ELR (cell line): ENCODE measurements around the gene SLC1A2.

Experiments used
- DNase-seq: peaks from one replicate; pipeline ENCODE4 v3.0.0-alpha.2; 2015; ENCODE audit warnings: low read depth

Gene SLC1A2

DNA sequence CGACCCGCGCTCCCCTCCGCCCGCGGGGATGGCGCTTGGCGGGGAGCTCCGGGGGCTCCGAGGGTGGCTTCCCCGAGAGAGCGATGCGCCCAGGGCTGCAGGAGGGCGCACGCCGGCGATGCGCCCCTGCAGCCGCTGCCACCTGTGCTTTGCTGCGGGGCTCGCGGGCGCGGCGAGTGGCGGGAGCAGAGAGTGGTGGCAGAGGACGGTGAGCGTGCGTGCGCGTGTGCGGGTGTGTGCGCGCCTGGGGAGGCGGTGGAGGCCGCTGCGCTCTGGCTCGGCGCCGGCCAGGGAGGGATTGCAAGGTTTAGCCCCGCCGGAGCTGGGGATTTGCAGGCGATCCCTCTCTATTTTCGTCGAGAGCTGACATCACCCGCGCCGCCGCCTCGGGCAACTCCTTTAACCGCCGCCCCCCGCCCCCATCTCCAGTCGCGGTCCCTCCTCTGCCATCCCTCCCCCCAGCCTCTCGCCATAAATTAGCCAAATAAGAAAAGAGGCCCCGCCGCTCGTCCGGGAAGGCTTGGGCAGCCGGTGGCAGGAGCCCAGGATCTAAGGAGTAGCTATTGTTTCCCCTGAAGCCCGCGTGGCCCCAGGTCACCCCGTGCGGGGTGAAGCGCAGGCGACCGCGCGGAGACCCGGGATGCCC is at the start of gene SLC1A2:
SLC1A2 (minus strand) TSS at position 375 of the 646 bp plus-strand sequence. CDS start 592 bp downstream, outside the sequence.
- peak; percentile 45 for DNase-seq

- no peak for DNase-seq
Observed at GRCh38 chr11:35466058-35466457, 46.7 kb upstream of the SLC1A2 start.

GRCh38 chr11:35464308-35464707 is 45.0 kb upstream of the SLC1A2 start:
- peak; percentile 44 for DNase-seq

DNA sequence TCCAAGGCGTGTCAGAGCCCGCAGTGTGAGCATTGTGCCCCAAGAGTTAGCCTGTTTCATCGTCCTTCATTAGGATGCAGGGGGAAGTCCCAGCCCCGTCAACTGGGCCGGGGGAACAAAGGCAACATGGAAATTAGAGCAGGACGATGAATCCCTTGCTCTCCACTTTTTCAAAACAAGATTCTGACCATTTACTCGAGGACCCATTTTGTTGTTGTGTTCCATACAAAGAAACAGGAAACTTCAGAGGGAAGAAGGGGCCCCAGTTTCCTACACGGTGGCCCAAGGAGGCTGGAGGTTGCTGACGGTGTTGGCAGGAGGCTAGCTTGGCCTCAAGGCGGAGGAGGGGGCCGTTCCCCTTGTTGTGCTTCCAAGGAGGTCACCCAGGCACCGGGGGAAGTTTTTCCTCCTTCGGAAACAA is 44.0 kb upstream of the SLC1A2 start:
- DNase-seq: no peak

GRCh38 chr11:35461917-35462538 is 42.7 kb upstream of the SLC1A2 start:
- no peak for DNase-seq

- DNase-seq: no peak
Observed at GRCh38 chr11:35459489-35459888, 40.1 kb upstream of the SLC1A2 start.

GRCh38 chr11:35458846-35459245 is 39.5 kb upstream of the SLC1A2 start:
- DNase-seq: no peak

GRCh38 chr11:35454362-35454761 is 35.0 kb upstream of the SLC1A2 start:
- no peak for DNase-seq

DNA sequence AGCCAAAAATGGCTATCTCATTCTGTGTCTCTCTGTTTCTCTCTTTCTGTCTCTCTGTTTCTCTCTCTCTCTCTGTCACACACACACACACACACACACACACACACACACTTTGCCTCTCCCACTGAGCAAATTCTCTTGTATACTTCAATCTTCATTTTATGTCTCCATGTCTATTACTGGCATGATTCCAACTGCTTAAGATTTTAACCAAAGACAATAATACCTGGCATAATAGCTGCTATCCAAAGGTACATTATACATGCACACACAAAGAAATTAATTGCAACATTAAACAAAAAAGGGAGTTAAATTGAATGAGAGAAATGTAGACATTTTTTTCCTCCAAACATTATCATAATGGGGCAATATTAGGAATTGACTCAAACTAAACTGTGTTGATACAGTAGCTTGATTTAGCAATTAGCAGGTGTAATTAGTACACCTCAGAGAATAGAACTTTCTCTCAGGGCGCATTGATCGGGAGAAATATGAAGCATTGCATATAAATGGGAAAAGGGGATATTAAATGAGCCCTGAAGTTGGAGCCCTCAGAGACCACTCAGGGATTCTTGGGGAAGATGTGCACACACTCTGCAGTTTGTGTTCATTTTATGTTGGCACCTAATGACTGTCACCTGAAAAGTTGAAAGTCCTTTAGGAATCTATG is 17.4 kb upstream of the SLC1A2 start:
- no peak for DNase-seq

DNA sequence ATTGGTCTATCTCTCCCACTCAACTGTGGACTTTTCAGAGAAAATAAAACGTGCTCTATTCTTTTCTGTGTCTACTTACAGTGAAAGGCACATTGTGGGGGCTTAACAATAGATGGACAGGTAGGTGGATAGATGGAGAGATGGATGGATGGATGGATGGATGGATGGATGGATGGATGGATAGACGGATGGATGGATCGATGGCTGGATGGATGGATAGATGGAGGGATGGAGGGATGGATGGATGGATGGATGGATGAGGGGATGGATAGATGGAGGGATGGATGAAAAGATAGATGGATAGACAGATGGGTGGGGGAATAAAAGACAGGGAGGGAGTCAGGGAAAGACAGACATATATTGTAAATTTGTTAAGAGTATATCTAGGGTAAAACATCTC is 14.2 kb upstream of the SLC1A2 start:
- DNase-seq: no peak

DNA sequence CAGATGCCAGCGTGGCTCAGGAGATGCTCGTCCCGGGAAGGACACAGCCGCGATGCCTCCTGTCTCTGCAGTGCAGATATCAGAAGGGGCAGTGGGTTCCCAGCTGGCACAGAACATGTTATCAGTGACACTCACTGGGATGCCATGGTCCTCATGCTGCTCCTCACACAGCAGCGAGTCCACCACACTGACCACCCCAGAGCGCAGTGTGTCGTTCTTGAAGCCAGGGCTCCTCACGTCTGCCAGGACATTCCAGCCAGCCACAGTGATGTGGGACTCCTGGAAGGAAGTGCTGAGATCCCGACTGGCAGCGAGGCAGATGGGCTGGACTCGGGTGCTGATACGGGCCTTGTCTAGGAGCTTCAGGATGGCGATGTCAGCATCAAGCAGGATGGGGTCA is 13.1 kb upstream of the SLC1A2 start:
- no peak for DNase-seq

DNA sequence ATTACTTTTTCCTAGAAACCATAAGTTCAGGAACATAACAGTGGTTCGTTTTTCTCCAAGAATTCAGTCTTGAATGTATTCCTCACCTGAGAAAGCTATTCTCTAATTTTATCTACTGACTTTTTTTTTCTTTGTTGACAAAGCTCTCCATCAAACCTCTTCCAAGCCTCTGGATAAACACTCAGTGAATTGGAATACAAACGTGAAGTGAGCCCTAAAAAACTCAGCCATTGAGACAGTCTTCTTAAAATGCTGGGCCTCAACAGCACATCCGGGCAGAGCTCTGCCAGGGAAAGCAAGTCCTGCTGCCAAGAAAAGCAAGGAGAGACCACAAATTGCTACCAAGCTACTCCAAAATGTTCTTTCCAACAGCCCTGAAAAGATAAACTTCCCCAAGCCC is 7.7 kb upstream of the SLC1A2 start:
- no peak for DNase-seq

DNA sequence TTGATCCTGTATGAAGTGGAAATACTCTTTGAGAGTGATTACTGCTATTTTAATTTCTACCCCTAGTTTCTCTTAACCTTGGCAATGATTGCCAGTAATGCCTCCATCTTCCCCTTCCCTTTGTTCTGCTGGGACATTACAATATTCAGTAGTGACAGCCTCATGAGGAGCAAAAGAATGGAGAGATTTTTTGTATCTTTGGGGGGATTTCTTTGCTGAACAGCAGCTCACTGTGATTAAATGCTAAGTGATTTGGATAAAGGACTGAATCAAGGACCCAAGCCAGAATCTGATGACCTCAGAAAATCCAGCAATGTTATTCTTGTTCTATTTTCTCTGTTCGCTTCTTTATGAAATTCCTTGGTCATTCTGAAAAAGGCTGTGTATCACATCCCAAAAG is 7.0 kb upstream of the SLC1A2 start:
- DNase-seq: no peak

DNA sequence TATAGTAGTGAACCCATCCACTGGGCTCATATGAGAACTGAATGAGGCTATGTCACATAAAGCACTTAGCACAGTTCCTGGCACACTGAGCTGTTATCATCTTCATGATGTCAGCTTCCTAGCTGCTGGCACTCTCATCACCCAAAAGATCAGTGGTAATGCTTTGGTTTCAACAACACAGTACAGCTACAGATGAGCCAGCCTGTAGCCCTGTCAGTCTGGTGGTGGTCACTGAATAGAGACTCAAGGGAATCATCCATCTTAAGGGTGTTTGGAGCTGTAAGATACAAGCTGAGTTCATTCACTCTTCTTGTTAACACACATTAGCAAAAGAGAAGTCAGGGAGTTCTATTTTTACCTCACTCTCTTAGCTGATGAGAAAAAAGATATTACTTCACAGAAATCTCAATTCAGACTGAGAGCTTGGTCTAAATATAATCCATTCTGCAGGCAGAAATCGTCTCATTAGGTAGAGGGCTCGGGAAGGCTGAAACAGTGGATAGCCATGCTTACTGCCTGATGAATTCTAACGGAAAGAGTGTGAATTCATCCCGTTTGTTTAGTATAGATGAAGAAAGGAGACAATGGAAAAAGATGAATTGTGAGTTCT is 6.3 kb upstream of the SLC1A2 start:
- DNase-seq: no peak

- DNase-seq: no peak
Observed at GRCh38 chr11:35424157-35424940, 5.0 kb upstream of the SLC1A2 start.

GRCh38 chr11:35420371-35420770 is 1.0 kb upstream of the SLC1A2 start:
- no peak for DNase-seq

- DNase-seq: peak; percentile 6
Observed at GRCh38 chr11:35419830-35420333, 524 bp upstream of the SLC1A2 start.

DNA sequence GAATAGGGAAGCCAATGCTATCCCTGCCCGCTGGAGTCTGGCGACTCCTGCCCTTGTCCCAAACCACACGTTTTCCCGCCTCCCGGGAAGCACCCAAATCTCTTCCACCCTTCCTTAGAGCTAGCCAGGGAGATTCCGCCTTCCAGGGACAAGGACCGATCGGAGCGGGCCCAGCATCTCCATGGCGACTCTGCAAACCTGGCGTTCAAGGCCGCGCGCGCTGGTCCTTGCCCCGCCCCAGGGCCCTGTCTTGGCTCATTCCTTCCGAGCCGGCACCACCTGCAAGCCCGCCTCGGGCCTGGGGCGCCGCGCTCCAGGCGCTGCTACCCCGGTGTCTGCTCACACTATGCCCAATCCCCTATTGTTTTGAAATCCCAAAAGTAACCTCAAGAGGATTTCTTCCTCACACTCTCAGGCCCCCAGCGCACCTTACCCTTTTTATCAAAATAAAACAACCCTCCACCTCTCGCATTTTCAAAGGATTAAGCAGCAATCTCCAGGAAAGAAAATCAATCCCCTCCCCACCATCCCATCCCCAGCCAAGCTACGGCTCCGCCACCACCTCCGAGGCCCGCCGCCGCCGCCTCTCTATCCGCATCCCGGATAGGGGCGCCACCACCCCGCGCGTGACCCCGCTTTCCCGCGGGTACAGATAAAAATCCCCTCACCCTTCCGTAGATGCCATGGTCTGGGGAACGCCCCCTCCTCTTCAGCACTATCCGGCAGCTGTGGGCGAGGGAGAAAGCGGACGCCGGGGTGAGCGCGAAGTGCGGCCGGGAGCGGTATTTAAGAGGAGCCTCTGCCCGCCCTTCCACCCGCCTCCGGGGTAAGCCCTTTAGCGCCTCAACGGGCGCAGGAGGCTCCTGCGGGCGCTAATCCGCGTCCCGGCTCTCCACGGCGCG is 825 bp downstream of the SLC1A2 start:
- DNase-seq: peak; percentile 39

GRCh38 chr11:35415487-35415886 is 3.9 kb downstream of the SLC1A2 start:
- DNase-seq: no peak

- no peak for DNase-seq
Observed at GRCh38 chr11:35414776-35415175, 4.6 kb downstream of the SLC1A2 start.

DNA sequence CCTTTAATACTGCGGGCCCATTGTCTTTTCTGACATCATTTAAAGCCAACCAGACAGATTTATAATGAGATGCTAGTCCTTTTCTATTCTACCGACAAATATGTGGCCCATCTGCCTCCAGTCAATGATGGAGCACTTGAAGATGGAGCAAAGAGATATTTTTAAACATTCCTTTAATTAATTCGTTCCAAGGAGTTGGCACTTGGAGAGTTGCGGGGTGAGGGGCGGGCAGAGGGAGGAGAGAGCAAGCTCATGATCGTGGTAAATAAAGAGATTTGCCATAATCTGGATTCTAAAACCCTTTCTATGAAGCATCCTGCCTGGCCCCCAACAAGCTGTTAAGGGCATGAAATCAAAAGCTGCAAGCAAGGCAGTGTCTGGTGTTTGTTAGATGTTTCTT is 5.0 kb downstream of the SLC1A2 start:
- no peak for DNase-seq
